ENCODE measurements around the gene BTBD2. TPM values are rescaled to one million over a fixed set of nuclear protein-coding genes. Genes with fewer than 3 reads are reported as not detected.

Gene BTBD2
- total RNA-seq, 1 experiment from 2014 or later, result 81.0 TPM

DNA sequence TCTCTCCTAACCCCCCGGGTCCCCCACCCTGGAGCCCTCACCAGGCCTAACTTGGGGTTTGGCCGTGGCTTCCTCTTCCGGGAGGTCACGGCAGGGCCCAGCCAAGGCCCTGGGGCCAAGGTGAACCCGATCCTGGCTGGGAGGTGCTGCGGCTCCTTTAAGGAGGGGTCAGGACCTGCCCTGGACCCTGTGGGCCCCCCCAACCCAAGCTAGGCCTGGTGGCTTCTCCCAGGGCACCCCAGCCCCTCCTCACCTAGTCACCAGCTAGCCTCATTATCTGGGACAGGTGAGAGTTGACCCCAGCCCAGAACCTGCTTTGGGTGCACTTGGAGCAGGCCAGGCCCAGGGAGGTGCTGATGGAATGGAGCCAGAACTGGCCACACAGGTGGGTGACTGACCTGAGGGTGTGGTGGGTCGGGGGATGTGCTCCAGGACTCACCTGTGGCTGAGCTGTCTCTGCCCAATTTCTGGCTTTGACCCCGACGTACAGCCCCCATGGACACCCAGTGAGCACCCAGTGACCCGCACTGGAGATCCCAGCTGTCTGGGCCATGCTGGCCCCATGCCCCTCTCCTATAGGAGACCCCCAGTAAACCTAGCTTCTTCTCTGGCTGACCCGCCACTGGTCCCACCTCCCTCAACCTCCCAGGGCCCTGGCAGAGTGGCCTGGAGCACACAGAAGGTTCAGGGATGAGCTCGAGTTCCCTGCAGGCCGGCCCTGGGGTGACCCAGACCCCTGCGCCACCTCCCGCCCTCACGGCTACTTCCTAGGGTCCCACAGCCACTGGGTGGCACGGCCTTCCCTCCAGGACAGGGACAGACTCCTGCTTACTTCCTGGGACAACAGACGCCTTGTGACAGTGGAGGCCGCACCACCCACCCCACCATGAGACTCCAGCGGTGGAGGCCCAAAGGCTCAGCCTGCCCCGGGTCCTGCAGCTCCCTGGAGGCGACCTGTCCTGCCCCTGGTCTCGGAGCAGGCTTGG, 42.3 kb upstream of the BTBD2 start:
- DNase-seq, result no peak
- H3F3A ChIP-seq (ENCODE audit: insufficient read depth, low read depth), result peaks cover 17% of the 10 kb centered on the region; the same call in 1 of the 2 replicates
- TF ChIP-seq, protein P1, sequence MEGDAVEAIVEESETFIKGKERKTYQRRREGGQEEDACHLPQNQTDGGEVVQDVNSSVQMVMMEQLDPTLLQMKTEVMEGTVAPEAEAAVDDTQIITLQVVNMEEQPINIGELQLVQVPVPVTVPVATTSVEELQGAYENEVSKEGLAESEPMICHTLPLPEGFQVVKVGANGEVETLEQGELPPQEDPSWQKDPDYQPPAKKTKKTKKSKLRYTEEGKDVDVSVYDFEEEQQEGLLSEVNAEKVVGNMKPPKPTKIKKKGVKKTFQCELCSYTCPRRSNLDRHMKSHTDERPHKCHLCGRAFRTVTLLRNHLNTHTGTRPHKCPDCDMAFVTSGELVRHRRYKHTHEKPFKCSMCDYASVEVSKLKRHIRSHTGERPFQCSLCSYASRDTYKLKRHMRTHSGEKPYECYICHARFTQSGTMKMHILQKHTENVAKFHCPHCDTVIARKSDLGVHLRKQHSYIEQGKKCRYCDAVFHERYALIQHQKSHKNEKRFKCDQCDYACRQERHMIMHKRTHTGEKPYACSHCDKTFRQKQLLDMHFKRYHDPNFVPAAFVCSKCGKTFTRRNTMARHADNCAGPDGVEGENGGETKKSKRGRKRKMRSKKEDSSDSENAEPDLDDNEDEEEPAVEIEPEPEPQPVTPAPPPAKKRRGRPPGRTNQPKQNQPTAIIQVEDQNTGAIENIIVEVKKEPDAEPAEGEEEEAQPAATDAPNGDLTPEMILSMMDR (conservative IDR thresholded peaks at IDR 0.05), result no peak
- TF ChIP-seq EZH2 (IDR thresholded peaks at IDR 0.05; ENCODE audit: low read depth), result no peak
- BruUV-seq (replicated peaks), result no TSS peak
- peak overlapping the region; percentile 100 for H3K27ac ChIP-seq
- intact Hi-C loops (cut with micrococcal nuclease; ENCODE audit: unreplicated experiment), result no loop called here
- H3K9me2 ChIP-seq (ENCODE audit: insufficient read depth), result no peaks in the 10 kb centered on the region
- H2AFZ ChIP-seq, result no peak overlapping the region
- CTCF ChIA-PET, result no interaction called here
- 0 out of 2 replicates have a peak overlapping the region, but pooled peaks have one; percentile 80 for H3K4me2 ChIP-seq
- H3K27me3 ChIP-seq (ENCODE audit: insufficient read depth, low read depth), result no peaks in the 10 kb centered on the region
- H3K9me3 ChIP-seq (ENCODE audit: insufficient read depth, low read depth), result no peaks in the 10 kb centered on the region
- H3K4me3 ChIP-seq, result no peak overlapping the region
- no peaks in the 10 kb centered on the region for H3K36me3 ChIP-seq (ENCODE audit: low read depth)
- POLR2A ChIA-PET (ENCODE audit: unreplicated experiment), result no interaction called here
- H3K4me1 ChIP-seq (replicated peaks; ENCODE audit: insufficient read depth), result peaks cover 37% of the 10 kb centered on the region
- 0 out of 2 replicates have a peak, but pooled peaks cover 6% of the 10 kb centered on the region for H3K79me2 ChIP-seq (ENCODE audit: low read depth)
- H4K20me1 ChIP-seq (ENCODE audit: insufficient read depth), result no peaks in the 10 kb centered on the region

DNA sequence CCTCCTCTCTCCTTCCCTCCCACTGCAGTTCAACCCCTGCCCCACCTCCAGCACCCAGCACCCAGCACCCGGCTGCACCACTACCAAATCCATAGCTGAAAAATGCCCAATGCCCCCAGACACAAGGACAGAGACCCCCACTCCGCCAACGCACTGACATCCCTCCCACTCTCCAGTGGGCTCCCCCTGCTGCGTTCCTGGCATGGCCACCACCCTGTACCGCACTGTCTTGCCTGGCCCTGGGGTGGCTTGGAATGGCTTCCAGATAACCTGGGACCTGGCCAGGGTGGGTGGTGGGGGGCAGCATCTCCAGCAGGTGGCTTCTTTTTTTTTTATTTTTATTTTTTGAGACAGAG, 41.3 kb upstream of the BTBD2 start:
- Histone ChIP-seq H3K79me2 (ENCODE audit: low read depth) (0 out of 2 replicates have a peak, but pooled peaks cover 6% of the 10 kb centered on the region), H2AFZ (no peak overlapping the region), H3K4me1 (replicated peaks; ENCODE audit: insufficient read depth) (peaks cover 37% of the 10 kb centered on the region), H3K36me3 (ENCODE audit: low read depth) (no peaks in the 10 kb centered on the region), H3K9me3 (ENCODE audit: insufficient read depth, low read depth) (no peaks in the 10 kb centered on the region), H3K27ac (peak overlapping the region; percentile 3; the same call in 1 of the 2 replicates), H3K4me2 (no peak overlapping the region), H3K4me3 (no peak overlapping the region), H3F3A (ENCODE audit: insufficient read depth, low read depth) (peaks cover 17% of the 10 kb centered on the region; the same call in 1 of the 2 replicates), H3K9me2 (ENCODE audit: insufficient read depth) (no peaks in the 10 kb centered on the region), H4K20me1 (ENCODE audit: insufficient read depth) (no peaks in the 10 kb centered on the region), H3K27me3 (ENCODE audit: insufficient read depth, low read depth) (no peaks in the 10 kb centered on the region)
- intact Hi-C loops (cut with micrococcal nuclease; ENCODE audit: unreplicated experiment), result no loop called here
- no TSS peak for BruUV-seq (replicated peaks)
- ChIA-PET CTCF (no interaction called here), POLR2A (ENCODE audit: unreplicated experiment) (no interaction called here)
- no peak for DNase-seq
- TF ChIP-seq, protein P1 (conservative IDR thresholded peaks at IDR 0.05), result no peak
- TF ChIP-seq EZH2 (IDR thresholded peaks at IDR 0.05; ENCODE audit: low read depth), result no peak

DNA sequence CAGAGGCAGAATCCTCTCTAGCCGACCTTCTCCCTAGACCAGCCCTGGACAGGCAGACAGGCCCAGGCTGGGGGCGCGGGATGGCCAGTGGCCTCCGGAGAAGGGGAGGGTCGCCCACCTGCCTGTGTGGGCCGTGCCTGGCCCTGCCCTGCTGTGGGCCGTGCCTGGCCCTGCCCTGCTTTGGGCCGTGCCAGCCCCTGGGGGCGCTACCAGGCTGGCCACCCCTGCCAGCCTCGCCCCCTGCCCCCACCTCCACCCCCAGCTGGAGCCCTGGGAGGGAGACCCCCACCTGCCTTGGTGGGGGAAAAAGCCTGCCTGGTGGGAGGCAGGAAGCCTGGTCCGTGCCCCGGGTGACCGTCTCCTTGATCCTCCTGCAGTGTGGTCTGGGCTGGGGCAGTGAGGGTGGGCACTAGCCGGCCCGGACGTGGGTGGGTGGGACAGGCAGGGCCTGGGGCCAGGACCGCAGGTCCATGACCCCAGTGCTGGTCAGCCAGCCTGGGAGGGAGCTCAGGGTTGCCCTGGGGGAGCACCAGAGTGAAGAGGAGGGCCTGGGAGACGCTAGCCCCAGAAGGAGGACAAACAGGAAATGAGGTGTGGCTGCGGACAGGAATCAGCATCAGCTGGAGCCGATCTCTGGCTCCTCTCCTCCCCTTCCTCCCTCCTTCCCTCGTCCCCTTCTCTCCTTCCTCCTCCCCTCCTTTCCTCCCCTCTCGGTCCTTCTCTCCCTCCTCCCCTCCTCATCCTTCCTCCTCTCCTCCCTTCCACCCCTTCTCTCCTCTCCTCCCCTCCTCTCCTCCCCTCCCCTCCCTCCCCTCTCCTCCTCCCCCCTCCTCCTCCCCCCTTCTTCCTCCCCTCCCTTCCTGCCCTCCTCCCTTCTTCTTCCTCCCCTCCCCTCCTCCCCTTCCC, 40.7 kb upstream of the BTBD2 start:
- DNase-seq, result peak in 1 of 2 experiments; percentile 35
- no peaks in the 10 kb centered on the region for H3K9me3 ChIP-seq (ENCODE audit: insufficient read depth, low read depth)
- H3K79me2 ChIP-seq (ENCODE audit: low read depth), result 0 out of 2 replicates have a peak, but pooled peaks cover 6% of the 10 kb centered on the region
- no peak overlapping the region for H3K4me3 ChIP-seq
- H3K36me3 ChIP-seq (ENCODE audit: low read depth), result no peaks in the 10 kb centered on the region
- no peak overlapping the region for H2AFZ ChIP-seq
- TF ChIP-seq EZH2 (IDR thresholded peaks at IDR 0.05; ENCODE audit: low read depth), result no peak
- TF ChIP-seq, protein P1 (conservative IDR thresholded peaks at IDR 0.05), result no peak
- BruUV-seq (replicated peaks), result no TSS peak
- ChIA-PET POLR2A (ENCODE audit: unreplicated experiment) (no interaction called here), CTCF (no interaction called here)
- no peaks in the 10 kb centered on the region for H3K9me2 ChIP-seq (ENCODE audit: insufficient read depth)
- H3K27me3 ChIP-seq (ENCODE audit: insufficient read depth, low read depth), result no peaks in the 10 kb centered on the region
- H3F3A ChIP-seq (ENCODE audit: insufficient read depth, low read depth), result peaks cover 17% of the 10 kb centered on the region; the same call in 1 of the 2 replicates
- H3K4me2 ChIP-seq, result peak overlapping the region; percentile 36
- peaks cover 37% of the 10 kb centered on the region for H3K4me1 ChIP-seq (replicated peaks; ENCODE audit: insufficient read depth)
- intact Hi-C loops (cut with micrococcal nuclease; ENCODE audit: unreplicated experiment), result no loop called here
- no peaks in the 10 kb centered on the region for H4K20me1 ChIP-seq (ENCODE audit: insufficient read depth)
- no peak overlapping the region for H3K27ac ChIP-seq
